ENCODE measurements around the gene ATP8A1. TPM values are rescaled to one million over a fixed set of nuclear protein-coding genes. Genes with fewer than 3 reads are reported as not detected.
"Not testable (repeated sequence)": the region's sequence is repeated elsewhere in the genome, so short reads cannot be mapped to it uniquely, and the experiment has no call there.

The ATP8A1 gene
- total RNA-seq, 2 donors from 2014 or later: 20.5 to 52.9 TPM

DNA sequence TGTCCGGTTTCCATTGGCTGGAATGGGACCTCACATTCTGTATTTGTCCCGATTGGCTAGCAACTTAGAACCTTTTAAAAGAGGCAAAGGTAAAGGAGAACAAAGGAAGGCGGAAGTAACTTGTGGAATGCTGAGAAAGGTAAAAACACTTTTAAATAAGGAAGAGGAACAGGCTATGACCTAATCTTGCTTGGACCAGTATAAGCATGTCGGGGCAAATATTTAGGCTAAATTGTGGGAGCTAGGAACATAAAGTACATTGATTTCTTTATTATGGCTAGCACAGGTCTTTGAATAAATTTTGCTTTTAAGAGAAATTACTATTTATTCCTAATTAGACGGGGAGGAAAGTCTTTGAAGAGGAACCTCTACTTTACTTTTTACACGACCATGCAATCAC is 170.7 kb downstream of the ATP8A1 start:
- not testable (repeated sequence) for H3K27me3 Mint-ChIP-seq; H3K4me3 Mint-ChIP-seq; H3K36me3 Mint-ChIP-seq; H3K27ac Mint-ChIP-seq; H3K9me3 Mint-ChIP-seq; DNase-seq (ENCODE audit: low spot score); ATAC-seq
- peaks cover 13 to 31% of the 10 kb centered on the region in 2 donors for H3K4me1 Mint-ChIP-seq (ENCODE audit: low read depth in 2 of 2)

DNA sequence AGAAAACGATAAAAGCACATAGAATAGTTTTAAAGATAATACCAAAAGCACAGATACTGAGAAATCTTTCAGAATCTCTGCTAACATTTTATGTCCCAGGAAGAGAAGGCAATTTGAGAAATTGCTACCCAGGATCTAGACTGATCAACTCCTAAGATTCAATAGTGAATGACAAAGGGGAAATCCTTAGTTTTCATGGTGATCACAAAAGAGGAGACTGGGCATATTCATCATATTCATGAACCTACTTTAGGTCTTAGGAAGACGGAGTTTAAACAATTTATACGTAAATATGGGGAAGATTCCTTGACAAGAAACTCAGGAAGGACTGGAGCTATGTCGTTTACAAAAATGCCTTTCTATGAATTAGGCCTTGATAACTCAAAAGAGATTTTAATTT is 172.3 kb downstream of the ATP8A1 start:
- no peak for DNase-seq (ENCODE audit: low spot score)
- no peak overlapping the region for H3K27ac Mint-ChIP-seq
- no peaks in the 10 kb centered on the region for H3K27me3 Mint-ChIP-seq
- no peak overlapping the region for H3K4me3 Mint-ChIP-seq
- peaks cover 6 to 19% of the 10 kb centered on the region in 2 donors for H3K4me1 Mint-ChIP-seq (ENCODE audit: low read depth in 2 of 2)
- ATAC-seq: no peak
- peaks cover 9% of the 10 kb centered on the region for H3K36me3 Mint-ChIP-seq
- H3K9me3 Mint-ChIP-seq: no peaks in the 10 kb centered on the region

DNA sequence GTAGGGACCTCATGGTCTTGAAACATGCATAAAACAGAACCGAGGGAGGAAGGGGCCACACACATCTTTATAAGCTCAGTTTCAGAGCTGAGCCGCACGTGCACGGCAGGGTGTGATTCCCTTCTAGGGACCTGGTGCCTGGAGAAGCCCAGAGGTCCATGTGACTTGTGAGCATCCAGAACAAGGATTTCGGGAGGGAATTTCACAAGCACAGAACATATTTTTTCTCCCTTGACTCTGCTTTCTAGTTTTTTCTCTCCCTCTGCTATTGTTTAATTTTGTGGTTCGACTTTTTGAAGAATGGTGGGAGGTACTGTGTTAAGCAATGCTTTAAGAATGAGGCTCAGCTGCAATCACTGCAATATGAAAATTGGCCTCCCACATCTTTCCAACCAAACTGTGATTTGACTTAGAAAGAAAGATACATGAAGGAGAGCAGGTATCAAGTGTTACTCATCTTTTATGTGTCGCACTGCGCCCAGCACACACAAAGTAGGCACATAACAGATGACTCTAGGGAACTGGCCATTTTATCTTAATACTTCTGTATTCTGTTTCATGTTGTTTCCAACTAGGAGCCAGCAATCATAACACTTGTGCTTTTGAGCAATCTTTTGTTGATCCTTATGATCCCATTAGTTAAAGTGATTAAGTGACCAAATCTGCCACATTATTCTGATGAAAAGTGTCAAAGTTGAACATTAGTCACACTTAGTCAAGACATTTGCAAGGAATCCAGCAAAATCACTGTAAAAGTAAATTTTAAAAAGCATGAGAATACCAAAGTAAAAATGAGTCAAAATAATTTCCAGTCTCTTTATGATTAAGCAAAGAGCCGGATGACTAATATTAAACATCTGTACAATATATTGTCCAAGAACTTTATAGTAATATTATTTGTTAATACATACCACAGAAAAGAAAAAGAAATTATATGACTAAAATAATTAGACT is 173.2 kb downstream of the ATP8A1 start:
- peaks cover 3 to 12% of the 10 kb centered on the region in 2 donors for H3K4me1 Mint-ChIP-seq (ENCODE audit: low read depth in 2 of 2)
- H3K27me3 Mint-ChIP-seq: no peaks in the 10 kb centered on the region
- H3K36me3 Mint-ChIP-seq: peaks cover 9% of the 10 kb centered on the region
- H3K9me3 Mint-ChIP-seq: no peaks in the 10 kb centered on the region
- no peak overlapping the region for H3K4me3 Mint-ChIP-seq
- no peak overlapping the region for H3K27ac Mint-ChIP-seq
- DNase-seq (ENCODE audit: low spot score) (no peak), ATAC-seq (no peak)

DNA sequence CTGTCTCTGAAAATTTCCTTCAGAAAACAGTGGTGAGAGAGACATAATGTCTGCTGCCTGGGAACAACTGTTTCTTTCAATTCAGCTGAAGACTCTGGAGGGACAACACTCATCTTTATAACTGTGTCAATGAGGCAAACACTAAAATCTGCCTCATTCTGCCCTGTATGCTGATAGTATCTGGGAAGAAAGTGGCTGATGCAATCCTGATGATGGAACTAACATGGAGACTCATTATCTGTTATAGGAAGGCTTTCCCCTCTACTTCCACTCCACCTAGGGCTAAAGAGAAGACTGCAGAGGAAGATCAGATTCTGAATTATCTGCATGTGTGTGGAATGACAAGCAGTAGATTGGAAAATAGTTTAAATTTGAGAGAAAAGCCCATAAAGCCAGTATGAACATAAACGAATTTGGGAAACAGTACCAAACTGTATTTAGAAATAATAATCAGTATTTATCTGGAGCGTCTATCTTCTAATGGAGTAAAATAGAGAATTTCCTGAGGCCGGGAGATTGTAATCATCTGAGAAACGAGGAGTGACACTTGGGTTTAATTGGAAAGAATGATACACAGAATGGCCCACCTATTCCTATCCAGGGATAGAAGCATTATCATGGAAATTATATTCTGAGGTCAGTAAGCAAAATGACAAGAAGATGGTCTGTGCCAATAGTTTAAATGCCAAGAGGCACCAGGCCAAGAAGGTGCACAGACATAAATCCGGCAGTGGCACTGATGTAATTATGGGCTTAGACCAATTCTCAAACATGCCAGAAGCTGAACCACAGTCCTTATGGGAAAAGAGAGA is 174.2 kb downstream of the ATP8A1 start:
- H3K27me3 Mint-ChIP-seq: no peaks in the 10 kb centered on the region
- ATAC-seq (no peak), DNase-seq (ENCODE audit: low spot score) (no peak)
- H3K27ac Mint-ChIP-seq: no peak overlapping the region
- H3K4me1 Mint-ChIP-seq (ENCODE audit: low read depth in 2 of 2): peaks cover 0 to 9% of the 10 kb centered on the region in 2 donors
- no peak overlapping the region for H3K4me3 Mint-ChIP-seq
- H3K9me3 Mint-ChIP-seq: no peaks in the 10 kb centered on the region
- H3K36me3 Mint-ChIP-seq: peaks cover 9% of the 10 kb centered on the region

DNA sequence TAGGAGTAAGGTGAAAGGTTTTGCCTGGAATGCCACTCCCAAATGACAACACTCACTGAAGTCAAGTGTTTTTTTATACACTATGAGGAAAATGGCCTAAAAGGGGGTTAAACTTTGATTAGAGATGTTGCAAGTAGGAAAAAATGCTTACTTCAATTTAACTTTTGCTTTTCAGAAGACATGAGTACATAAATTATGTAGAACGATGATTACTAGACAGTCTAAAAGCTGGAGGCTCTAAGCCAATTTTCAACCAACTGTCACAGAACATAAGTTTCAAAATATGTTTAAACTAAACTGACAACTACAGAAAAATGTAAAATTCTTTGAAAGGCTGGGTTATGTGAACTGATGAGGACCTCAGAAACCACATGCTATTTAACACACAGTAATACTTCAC is 176.2 kb downstream of the ATP8A1 start:
- Mint-ChIP-seq H3K36me3 (peaks cover 9% of the 10 kb centered on the region), H3K9me3 (no peaks in the 10 kb centered on the region), H3K27me3 (no peaks in the 10 kb centered on the region), H3K27ac (no peak overlapping the region), H3K4me1 (ENCODE audit: low read depth in 2 of 2) (peaks cover 0 to 9% of the 10 kb centered on the region in 2 donors), H3K4me3 (no peak overlapping the region)
- DNase-seq (ENCODE audit: low spot score): no peak
- ATAC-seq: no peak

DNA sequence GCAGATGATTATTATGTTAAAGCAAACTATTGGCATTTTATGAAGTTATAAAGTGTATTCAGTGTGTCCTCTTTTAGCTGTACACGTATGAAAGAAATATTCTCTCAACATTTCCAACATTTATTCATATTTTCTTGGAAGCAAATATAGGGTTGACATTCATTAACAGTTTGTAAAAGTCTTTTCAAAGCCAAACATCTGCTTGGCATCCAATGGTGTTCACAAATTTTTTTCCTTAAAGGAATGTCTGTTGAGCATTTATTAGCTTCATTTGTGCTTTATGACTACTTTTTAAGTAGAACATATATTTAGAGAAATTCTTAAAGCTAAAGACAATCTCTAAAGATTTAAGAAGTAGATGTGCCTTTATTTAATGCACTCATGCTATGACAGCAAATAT is 176.6 kb downstream of the ATP8A1 start:
- no peak overlapping the region for H3K27ac Mint-ChIP-seq
- DNase-seq (ENCODE audit: low spot score) (no peak), ATAC-seq (no peak)
- peaks cover 9% of the 10 kb centered on the region for H3K36me3 Mint-ChIP-seq
- H3K9me3 Mint-ChIP-seq: no peaks in the 10 kb centered on the region
- peaks cover 0 to 9% of the 10 kb centered on the region in 2 donors for H3K4me1 Mint-ChIP-seq (ENCODE audit: low read depth in 2 of 2)
- no peaks in the 10 kb centered on the region for H3K27me3 Mint-ChIP-seq
- no peak overlapping the region for H3K4me3 Mint-ChIP-seq

DNA sequence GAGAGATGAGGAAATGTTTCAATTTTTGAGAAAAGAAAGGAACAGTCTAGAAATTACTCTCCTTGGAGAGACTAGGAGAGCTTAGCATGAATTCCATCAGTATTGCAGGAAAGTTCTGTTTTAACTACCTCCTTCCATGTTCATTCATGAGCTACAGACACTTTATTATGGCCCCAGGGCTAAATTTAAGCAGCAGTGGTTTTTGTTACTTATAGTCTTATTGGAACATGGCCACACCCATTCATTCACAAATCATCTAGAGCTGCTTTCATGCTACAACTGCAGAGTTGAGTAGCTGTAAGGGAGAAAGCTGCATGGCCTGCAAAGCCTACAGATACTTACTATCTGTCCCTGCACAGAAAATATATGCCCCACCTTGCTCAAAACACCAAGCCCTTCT is 178.0 kb downstream of the ATP8A1 start:
- ATAC-seq: no peak
- Mint-ChIP-seq H3K27me3 (no peaks in the 10 kb centered on the region), H3K4me1 (ENCODE audit: low read depth in 2 of 2) (peaks cover 1 to 9% of the 10 kb centered on the region in 2 donors), H3K27ac (no peak overlapping the region), H3K9me3 (no peaks in the 10 kb centered on the region), H3K4me3 (no peak overlapping the region), H3K36me3 (peaks cover 9% of the 10 kb centered on the region)
- no peak for DNase-seq (ENCODE audit: low spot score)

DNA sequence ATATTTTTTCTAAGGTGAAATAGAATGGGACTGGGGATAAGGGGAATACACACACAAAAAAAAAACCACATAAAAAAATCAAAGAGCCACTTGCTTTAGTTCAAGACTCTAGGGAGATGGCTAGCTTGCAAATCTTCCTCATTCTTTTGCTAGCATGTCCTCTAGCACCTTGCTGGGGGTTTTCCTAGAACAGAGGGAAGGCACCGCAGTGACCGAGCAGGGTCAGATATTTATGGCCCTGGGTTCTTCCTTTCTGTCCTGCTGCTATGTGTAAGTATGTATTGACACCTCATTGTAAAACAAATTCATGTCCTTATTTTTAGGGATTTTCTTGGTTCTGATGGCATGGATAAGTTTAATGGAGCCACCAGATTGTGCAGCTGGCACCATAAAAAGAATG is 178.4 kb downstream of the ATP8A1 start:
- H3K27ac Mint-ChIP-seq: peak overlapping the region in 1 of 2 donors; percentile 17
- peaks cover 3 to 9% of the 10 kb centered on the region in 2 donors for H3K4me1 Mint-ChIP-seq (ENCODE audit: low read depth in 2 of 2)
- no peaks in the 10 kb centered on the region for H3K9me3 Mint-ChIP-seq
- peaks cover 9% of the 10 kb centered on the region for H3K36me3 Mint-ChIP-seq
- ATAC-seq (no peak), DNase-seq (ENCODE audit: low spot score) (no peak)
- H3K27me3 Mint-ChIP-seq: no peaks in the 10 kb centered on the region
- H3K4me3 Mint-ChIP-seq: no peak overlapping the region

DNA sequence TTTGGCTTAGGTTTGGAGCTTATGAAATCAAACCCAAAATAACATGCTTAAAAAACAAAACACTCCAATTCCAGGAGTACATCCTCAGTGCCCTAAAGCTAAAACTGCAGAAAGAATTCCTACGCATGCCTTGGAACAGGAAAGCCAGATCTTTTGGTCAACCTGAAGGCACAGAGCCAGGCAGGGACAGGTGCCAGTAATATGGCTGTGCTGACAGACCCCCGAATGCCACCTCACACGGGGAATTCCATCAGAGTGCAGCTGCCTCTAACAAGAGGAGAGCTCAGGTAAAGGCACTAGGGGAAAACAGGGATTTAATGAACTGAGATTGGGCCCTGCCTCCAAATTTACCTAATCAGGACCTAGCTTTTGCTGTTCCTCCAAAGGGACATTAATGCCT is 182.5 kb downstream of the ATP8A1 start:
- no peak for DNase-seq (ENCODE audit: low spot score)
- no peaks in the 10 kb centered on the region for H3K9me3 Mint-ChIP-seq
- ATAC-seq: no peak
- H3K27me3 Mint-ChIP-seq: no peaks in the 10 kb centered on the region
- no peak overlapping the region for H3K4me3 Mint-ChIP-seq
- H3K4me1 Mint-ChIP-seq (ENCODE audit: low read depth in 2 of 2): peaks cover 0 to 3% of the 10 kb centered on the region in 2 donors
- H3K27ac Mint-ChIP-seq: no peak overlapping the region
- H3K36me3 Mint-ChIP-seq: no peaks in the 10 kb centered on the region

DNA sequence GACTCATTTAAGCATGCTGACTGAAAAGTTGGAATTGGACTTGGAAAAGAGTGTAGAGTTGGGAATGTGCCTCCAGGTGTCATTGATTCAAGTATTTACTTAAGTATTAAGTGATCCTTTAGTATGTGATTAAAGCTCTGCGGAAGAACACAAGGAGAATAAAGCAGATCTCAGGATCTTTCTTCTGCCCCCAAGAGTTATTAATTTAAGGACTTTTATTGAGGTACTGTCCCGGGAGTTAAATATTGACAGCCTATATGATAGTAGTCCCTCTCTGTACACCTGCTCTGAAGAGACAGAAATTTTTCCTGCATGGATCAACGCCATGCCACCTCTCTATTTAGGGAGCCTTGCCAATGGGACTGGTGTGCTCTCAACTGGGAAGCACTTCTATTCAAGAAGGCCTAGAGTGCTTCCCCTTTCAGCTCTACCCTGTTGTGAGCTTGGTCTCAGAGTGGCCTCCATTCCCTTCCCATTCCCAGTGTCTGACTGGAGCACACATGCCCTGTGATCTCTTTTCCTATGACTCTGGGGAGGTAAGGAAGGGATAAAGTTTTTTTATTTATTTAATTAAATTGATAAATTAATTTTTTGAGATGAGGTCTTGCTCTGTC is 183.7 kb downstream of the ATP8A1 start:
- H3K27ac Mint-ChIP-seq: no peak overlapping the region
- no peaks in the 10 kb centered on the region for H3K36me3 Mint-ChIP-seq
- no peaks in the 10 kb centered on the region for H3K27me3 Mint-ChIP-seq
- H3K4me1 Mint-ChIP-seq (ENCODE audit: low read depth in 2 of 2): peaks cover 0 to 5% of the 10 kb centered on the region in 2 donors
- H3K9me3 Mint-ChIP-seq: no peaks in the 10 kb centered on the region
- ATAC-seq: no peak
- no peak overlapping the region for H3K4me3 Mint-ChIP-seq
- DNase-seq (ENCODE audit: low spot score): no peak

DNA sequence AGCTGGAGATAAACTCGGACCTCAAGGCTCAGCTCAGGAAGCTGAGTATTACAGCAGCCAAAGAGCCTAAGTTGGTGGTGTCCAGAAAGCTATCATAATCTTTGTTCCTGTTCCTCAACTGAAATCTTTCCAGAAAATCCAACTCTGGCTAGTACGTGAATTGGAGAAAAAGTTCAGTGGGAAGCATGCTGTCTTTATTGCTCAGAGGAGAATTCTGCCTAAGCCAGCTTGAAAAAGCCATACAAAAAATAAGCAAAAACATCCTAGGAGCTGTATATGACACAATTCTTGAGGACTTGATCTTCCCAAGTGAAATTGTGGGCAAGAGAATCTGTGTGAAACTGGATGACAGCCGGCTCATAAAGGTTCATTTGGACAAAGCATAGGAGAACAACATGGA is 185.0 kb downstream of the ATP8A1 start:
- ATAC-seq (no peak), DNase-seq (ENCODE audit: low spot score) (no peak)
- Mint-ChIP-seq H3K27ac (no peak overlapping the region), H3K4me1 (ENCODE audit: low read depth in 2 of 2) (peaks cover 0 to 5% of the 10 kb centered on the region in 2 donors), H3K9me3 (no peaks in the 10 kb centered on the region), H3K27me3 (no peaks in the 10 kb centered on the region), H3K36me3 (no peaks in the 10 kb centered on the region), H3K4me3 (no peak overlapping the region)

DNA sequence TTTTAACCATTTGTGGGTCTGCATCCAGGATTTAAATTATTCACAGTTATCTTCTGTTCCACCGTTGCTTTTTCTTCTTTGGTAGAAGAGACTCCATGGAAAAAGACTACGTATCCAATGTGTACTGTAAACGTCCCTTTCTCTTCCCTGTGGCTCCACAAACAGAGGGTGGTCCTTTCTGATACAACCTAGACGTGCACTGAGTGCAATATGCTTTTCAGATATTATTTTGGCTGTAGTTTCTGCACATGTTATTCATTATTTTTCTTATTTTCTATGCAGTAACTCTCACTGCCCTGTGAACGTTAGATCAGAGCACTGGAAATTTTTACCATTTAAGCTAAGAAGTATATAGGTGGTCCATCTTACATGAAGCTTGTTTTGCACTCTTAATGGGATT is 186.9 kb downstream of the ATP8A1 start:
- Mint-ChIP-seq H3K27ac (no peak overlapping the region), H3K4me3 (no peak overlapping the region), H3K27me3 (no peaks in the 10 kb centered on the region), H3K4me1 (ENCODE audit: low read depth in 2 of 2) (peaks cover 0 to 5% of the 10 kb centered on the region in 2 donors), H3K9me3 (no peaks in the 10 kb centered on the region), H3K36me3 (no peaks in the 10 kb centered on the region)
- ATAC-seq (no peak), DNase-seq (ENCODE audit: low spot score) (no peak)

DNA sequence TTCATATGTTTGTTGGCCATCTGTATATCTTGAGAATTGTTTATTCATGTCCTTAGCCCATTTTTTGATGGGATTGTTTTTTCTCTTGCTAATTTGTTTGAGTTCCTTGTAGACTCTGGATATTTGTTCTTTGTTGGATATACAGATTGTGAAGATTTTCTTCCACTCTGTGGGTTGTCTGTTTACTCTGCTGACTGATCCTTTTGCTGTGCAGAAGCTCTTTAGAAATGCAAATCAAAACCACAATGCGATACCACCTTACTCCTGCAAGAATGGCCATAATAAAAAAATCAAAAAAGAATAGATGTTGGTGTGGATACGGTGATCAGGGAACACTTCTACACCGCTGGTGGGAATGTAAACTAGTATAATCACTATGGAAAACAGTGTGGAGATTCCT is 189.1 kb downstream of the ATP8A1 start:
- not testable (repeated sequence) for H3K27me3 Mint-ChIP-seq; H3K27ac Mint-ChIP-seq; ATAC-seq; H3K36me3 Mint-ChIP-seq; H3K4me3 Mint-ChIP-seq; H3K9me3 Mint-ChIP-seq; H3K4me1 Mint-ChIP-seq (ENCODE audit: low read depth in 2 of 2); DNase-seq (ENCODE audit: low spot score)

All from natural killer cell treated with Interleukin-12 subunit alpha and Interleukin-12 subunit beta and Interleukin-15 and Interleukin-18, amount 100 ng/mL, for 72 hours (primary cell).